Measurements from ENCODE around the gene EBF3. TPM values are rescaled to one million over a fixed set of nuclear protein-coding genes. Genes with fewer than 3 reads are reported as not detected.
"Not testable (repeated sequence)": the region's sequence is repeated elsewhere in the genome, so short reads cannot be mapped to it uniquely, and the experiment has no call there.

EBF3 gene
- total RNA-seq, 2 experiments from 2014 or later = not detected

DNA sequence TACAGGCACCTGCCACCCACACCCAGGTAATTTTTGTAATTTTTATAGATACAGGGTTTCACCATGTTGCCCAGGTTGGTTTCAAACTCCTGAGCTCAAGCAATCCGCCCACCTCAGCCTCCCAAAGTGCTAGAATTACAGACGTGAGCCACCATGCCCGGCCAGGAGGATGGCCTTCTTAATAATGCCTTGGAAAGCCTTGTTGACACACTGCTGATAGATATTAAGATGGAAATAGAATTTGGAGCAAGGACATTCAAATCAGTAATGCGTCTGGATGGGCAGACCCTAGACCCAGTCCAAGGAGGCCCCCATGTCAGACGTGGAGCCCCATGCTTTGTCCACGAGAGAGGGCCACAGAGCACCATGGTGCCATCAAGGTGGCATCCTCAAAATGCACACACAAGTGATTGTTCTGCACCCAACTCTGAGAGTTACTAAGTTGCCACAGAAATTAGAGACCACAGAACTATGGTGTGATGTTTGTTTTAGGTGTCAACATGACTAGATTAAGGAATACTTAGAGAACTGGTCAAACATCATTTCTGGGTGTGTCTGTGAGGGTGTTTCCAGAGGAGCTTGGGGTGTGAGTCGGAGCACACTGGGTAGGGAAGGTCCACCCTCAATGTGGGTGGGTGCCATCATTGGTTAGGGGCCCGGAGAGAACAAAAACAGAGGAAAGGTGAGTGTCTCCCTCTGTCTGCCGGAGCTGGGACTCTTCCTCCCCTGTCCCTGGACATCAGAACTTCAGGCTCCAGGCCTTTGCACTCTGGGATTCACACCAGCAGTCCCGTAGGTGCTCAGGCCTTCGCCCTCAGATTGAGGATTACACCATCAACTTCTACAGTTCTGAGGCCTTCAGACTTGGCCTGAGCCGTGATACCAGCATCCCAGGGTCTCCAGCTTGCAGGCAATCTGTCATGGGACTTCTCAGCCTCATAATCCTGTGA lies 34.5 kb downstream of the EBF3 start:
- Mint-ChIP-seq H3K4me3 (no peak overlapping the region), H3K4me1 (no peaks in the 10 kb centered on the region), H3K27me3 (no peaks in the 10 kb centered on the region), H3K27ac (no peak overlapping the region), H3K36me3 (no peaks in the 10 kb centered on the region), H3K9me3 (no peaks in the 10 kb centered on the region)
- DNase-seq = no peak
- ATAC-seq (ENCODE audit: low read depth) = no peak
- POLR2A ChIA-PET = no interaction called here

DNA sequence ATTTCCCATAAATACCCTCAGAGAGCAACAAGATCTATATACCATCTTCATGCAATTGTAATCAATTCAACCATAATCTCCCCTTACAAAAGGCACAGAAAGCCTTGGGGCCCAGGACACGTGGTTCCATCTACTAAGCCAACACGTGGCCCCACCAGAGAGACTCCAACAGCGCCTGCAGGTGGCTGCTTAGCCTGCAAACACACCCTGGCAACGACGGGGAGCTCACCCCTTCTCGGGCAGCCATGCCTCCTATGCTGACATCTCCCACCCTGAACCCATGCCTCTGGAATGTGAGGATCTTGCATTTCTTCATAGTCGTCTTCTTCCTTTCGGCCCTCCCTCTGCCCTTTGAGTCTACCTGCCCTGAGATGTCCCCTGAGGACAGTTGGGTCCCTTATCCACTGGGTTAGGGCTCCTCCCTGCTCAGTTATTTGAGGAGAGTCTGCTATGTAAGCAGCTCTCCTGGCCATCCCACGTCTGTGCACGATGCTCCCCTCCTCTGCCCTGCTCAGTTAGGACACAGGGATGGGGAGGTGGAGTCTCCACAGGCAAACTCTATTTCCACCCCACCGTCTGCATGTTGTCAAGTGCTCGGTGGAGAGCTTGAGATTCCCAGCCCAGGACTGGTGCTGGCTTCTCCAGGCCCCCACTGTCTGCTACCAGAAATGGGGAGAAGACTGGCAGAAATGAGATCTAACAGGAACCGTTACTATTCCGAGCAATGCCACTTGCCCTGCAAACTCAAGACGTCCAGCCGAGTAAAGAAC lies 36.5 kb downstream of the EBF3 start:
- Mint-ChIP-seq H3K9me3 (no peaks in the 10 kb centered on the region), H3K4me1 (no peaks in the 10 kb centered on the region), H3K36me3 (no peaks in the 10 kb centered on the region), H3K27me3 (no peaks in the 10 kb centered on the region), H3K27ac (no peak overlapping the region), H3K4me3 (no peak overlapping the region)
- DNase-seq (no peak), ATAC-seq (ENCODE audit: low read depth) (no peak)
- POLR2A ChIA-PET = no interaction called here

DNA sequence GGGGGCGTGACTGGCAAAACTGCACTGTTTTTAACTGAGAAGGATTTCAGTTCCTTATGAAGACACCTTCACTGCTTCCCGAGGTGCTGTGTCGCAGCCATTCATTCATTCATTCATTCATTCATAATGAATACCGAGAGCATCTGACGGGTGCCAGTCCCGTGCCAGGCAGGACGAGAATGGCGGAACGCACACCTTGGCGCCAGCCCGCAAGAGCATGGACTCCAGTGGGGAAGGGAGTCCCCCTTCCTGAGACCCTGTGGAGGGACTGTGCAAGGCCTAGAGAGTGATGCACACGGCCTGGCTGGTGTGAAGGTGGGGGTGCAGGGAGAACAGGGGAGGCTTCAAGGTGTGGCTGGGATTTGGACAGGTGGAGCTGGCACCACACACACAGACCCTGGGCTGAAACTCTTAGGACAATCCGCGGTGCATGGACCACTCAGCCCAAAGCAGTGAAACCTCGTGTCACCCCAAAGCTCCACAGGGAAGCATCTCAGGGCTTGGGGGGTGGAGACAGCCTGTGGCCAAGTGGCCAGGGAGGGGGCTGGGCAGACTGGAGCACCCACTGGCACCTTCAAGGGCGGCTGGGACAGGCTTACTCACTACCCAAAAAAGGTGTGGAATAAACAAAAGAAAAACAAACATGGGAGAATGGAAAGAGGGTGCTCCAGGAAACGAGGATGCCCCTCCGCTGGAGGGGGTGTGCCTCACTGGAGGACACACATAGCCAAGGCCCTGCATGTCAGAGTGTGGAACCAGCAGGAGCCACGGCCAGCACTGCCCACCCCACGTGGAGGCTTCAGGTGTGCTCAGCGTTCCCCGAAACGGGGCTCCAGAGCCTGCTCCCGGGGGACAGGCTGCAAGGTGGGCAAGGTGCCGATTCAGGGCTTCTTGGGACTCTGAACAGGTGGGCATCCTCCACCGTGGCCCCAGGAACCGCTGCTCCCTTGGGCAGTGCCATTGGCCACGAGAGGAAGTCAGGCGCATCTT lies 37.7 kb downstream of the EBF3 start:
- DNase-seq = no peak
- H3K4me3 Mint-ChIP-seq = no peak overlapping the region
- no peaks in the 10 kb centered on the region for H3K9me3 Mint-ChIP-seq
- no peak overlapping the region for H3K27ac Mint-ChIP-seq
- no peaks in the 10 kb centered on the region for H3K27me3 Mint-ChIP-seq
- ATAC-seq (ENCODE audit: low read depth) = no peak
- no peaks in the 10 kb centered on the region for H3K36me3 Mint-ChIP-seq
- POLR2A ChIA-PET = no interaction called here
- no peaks in the 10 kb centered on the region for H3K4me1 Mint-ChIP-seq

DNA sequence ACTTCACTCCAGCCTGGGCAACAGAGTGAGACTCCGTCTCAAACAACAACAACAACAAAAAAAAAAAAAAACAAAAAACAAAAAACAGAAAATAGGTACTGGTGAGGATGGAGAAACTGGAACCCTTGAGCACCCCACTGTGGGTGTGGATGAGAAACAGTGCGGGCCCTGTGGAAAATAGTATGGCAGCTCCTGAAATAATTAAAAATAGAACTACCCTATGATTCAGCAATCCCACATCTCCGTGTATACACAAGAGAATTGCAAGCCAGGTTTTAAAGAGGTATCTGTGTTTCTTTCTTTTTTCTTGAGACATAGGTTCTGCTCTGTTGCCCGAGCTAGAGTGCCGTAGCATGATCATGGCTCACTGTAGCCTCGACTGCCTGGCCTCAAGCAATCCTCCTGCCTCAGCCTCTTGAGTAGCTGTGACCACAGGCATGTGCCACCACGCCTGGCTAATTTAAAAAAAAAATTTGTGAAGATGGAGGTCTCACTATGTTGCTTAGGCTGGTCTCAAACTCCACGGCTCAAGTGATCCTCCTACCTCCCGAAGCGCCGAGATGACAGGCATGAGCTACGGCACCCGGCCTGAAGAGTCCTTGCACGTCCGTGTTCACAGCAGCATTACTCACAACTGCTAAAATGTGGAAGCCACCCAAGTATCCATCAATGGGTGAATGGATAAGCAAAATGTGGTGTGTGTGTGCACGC lies 39.5 kb downstream of the EBF3 start:
- POLR2A ChIA-PET = no interaction called here
- H3K4me1 Mint-ChIP-seq = no peaks in the 10 kb centered on the region
- no peak overlapping the region for H3K4me3 Mint-ChIP-seq
- no peaks in the 10 kb centered on the region for H3K9me3 Mint-ChIP-seq
- H3K36me3 Mint-ChIP-seq = no peaks in the 10 kb centered on the region
- no peaks in the 10 kb centered on the region for H3K27me3 Mint-ChIP-seq
- no peak overlapping the region for H3K27ac Mint-ChIP-seq
- DNase-seq (no peak), ATAC-seq (ENCODE audit: low read depth) (no peak)

DNA sequence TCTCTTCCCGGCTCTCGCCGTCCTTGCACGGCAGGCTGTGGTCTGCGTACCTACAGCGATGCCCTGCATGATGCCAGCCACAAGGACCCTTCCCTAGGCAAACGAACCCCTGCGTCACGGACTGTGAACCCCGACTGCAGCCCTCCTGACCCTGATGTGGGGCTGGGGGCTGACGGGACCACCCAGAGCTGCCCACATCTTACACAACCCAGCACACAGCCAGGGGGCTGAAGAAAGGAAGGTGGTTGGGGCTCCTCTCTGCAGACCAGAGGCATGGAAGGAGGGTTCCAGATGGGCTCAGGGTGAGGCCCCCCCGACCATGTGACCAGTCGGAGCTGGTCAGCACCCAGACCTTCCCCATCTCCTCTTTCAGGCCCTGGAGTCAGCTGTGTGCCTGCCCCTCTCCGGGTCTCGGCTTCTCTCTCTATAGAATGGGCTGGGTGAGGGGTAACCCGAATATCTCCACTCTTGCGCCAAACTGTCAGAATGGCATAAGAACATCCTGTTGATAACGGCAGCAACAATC lies 41.4 kb downstream of the EBF3 start:
- DNase-seq (no peak), ATAC-seq (ENCODE audit: low read depth) (no peak)
- POLR2A ChIA-PET = no interaction called here
- H3K27me3 Mint-ChIP-seq = no peaks in the 10 kb centered on the region
- H3K36me3 Mint-ChIP-seq = no peaks in the 10 kb centered on the region
- no peak overlapping the region for H3K27ac Mint-ChIP-seq
- H3K4me3 Mint-ChIP-seq = no peak overlapping the region
- H3K9me3 Mint-ChIP-seq = no peaks in the 10 kb centered on the region
- no peaks in the 10 kb centered on the region for H3K4me1 Mint-ChIP-seq

DNA sequence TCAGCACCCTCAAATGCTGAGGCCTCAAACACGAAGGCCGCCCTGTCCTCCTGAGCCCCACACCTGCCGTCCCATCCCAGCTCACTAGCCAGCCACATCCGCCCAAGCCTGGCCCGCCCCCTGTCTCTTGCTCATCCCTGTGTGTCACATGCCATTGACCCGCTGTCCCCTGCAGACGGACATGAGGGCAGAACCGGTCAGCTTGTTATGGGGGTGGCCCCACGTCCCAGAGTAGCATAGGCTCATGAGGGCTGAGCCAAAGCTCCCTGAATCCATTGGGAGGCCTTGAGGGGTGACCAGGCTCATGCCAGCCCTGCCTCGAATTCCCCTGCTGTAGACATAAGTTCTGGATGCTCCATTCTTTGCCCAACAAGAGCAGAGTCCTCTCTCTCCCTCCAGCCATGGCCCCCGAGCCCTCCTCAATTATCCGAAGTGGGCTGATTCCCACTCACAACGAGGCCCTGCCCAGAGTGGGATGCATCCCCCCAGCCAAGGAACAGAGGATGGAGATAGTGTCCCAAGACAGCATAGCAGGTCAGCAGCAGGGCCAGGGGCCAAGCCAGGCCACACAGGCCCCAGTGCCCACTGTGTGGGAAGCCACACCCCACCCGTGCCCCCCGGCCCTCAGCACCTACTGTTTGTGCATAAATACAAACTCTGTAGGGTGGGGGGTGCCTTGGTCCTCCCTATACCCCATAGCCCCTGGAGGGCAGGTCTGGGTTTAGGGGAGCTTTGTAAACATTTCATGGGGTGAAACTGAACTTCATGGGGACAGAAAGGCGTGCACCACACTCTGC lies 42.1 kb downstream of the EBF3 start:
- Mint-ChIP-seq H3K9me3 (no peaks in the 10 kb centered on the region), H3K27me3 (no peaks in the 10 kb centered on the region), H3K27ac (no peak overlapping the region), H3K4me1 (no peaks in the 10 kb centered on the region), H3K4me3 (no peak overlapping the region), H3K36me3 (no peaks in the 10 kb centered on the region)
- DNase-seq (no peak), ATAC-seq (ENCODE audit: low read depth) (no peak)
- POLR2A ChIA-PET = no interaction called here

DNA sequence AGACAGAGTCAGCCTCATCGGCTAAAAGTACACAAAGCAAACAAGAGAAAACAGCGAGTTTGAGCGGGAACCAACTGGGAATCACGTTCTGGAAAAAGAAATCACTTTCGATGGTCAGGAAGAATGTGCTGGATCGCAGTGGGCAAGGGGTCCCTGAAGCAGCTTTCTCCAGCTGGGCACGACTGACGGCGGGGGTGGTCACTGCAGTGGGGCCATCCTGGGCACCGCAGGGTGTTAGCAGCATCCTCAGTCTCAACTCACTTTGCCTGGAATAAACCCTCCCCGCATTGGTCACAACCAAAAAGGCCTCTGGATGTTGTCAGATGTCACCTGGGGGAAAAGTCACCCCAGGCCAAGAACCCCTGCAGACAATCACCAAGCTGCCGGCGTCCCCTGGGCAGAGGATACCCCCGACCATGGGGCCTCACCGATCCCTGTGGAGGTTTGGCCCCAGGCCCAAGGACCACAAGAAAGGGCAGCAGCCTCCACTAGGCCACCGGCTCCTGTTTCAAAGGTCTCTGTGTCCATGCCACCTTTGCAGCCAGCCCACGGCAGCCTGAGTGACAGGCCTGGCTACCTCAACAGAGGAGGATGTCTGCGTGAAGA lies 42.9 kb downstream of the EBF3 start:
- Mint-ChIP-seq H3K4me3 (no peak overlapping the region), H3K9me3 (no peaks in the 10 kb centered on the region), H3K27ac (no peak overlapping the region), H3K36me3 (no peaks in the 10 kb centered on the region), H3K4me1 (no peaks in the 10 kb centered on the region), H3K27me3 (no peaks in the 10 kb centered on the region)
- POLR2A ChIA-PET = no interaction called here
- DNase-seq (no peak), ATAC-seq (ENCODE audit: low read depth) (no peak)

DNA sequence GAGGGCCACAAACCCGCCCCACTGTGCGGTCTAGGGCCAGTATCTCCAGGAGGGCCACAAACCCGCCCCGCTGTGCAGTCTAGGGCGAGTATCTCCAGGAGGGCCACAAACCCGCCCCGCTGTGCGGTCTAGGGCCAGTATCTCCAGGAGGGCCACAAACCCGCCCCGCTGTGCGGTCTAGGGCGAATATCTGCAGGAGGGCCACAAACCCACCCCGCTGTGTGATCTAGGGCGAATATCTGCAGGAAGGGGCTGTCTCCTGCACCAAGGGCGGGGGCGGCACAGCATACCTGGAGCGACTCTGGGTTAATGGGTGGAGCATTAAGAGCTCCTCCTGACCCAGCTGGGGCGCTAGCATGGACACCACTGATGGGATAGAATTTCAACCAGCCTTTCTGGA lies 43.9 kb downstream of the EBF3 start:
- POLR2A ChIA-PET; DNase-seq; H3K4me1 Mint-ChIP-seq; H3K36me3 Mint-ChIP-seq; H3K27me3 Mint-ChIP-seq; ATAC-seq (ENCODE audit: low read depth); H3K27ac Mint-ChIP-seq; H3K9me3 Mint-ChIP-seq; H3K4me3 Mint-ChIP-seq: not testable (repeated sequence)

DNA sequence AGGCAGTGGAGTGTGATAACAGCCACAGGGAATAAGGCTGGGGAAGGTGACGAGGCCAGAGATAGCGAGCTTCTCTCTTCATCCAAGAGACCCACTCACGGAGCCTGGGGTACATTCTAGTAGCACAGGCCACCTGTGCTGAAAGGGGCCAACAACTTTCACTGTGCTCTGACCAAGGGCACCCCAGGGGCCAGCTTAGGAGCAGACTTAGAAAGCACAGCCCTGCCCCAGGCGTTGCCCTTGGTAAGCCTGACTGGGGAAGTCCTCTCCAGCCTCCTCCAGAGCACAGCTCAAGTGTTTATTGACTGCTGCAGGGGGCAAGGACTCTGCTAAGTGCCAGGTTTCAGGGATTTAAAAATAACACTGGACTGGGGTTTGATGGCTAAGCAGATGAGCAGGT lies 44.7 kb downstream of the EBF3 start:
- no peaks in the 10 kb centered on the region for H3K27me3 Mint-ChIP-seq
- DNase-seq (no peak), ATAC-seq (ENCODE audit: low read depth) (no peak)
- POLR2A ChIA-PET = no interaction called here
- H3K36me3 Mint-ChIP-seq = no peaks in the 10 kb centered on the region
- no peaks in the 10 kb centered on the region for H3K9me3 Mint-ChIP-seq
- no peak overlapping the region for H3K4me3 Mint-ChIP-seq
- no peaks in the 10 kb centered on the region for H3K4me1 Mint-ChIP-seq
- no peak overlapping the region for H3K27ac Mint-ChIP-seq

DNA sequence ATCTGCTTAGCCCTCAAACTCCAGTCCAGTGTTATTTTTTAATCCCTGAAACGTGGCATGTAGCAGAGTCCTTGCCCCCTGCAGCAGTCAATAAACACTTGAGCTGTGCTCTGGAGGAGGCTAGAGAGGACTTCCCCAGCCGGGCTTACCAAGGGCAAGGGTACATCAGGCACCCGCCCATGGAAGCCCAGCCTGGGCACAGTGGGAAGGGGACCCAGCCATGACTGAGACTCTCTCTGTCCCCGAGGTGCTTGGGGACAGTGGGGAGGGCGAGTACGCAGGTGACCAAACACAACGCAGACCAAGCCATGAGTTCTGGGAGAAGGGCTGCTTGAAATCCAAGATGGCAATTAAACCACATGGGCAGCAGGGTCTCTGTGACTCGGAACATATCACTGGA lies 45.2 kb downstream of the EBF3 start:
- H3K4me1 Mint-ChIP-seq = no peaks in the 10 kb centered on the region
- no peaks in the 10 kb centered on the region for H3K27me3 Mint-ChIP-seq
- POLR2A ChIA-PET = no interaction called here
- no peaks in the 10 kb centered on the region for H3K36me3 Mint-ChIP-seq
- no peaks in the 10 kb centered on the region for H3K9me3 Mint-ChIP-seq
- ATAC-seq (ENCODE audit: low read depth) (no peak), DNase-seq (no peak)
- H3K4me3 Mint-ChIP-seq = no peak overlapping the region
- no peak overlapping the region for H3K27ac Mint-ChIP-seq

DNA sequence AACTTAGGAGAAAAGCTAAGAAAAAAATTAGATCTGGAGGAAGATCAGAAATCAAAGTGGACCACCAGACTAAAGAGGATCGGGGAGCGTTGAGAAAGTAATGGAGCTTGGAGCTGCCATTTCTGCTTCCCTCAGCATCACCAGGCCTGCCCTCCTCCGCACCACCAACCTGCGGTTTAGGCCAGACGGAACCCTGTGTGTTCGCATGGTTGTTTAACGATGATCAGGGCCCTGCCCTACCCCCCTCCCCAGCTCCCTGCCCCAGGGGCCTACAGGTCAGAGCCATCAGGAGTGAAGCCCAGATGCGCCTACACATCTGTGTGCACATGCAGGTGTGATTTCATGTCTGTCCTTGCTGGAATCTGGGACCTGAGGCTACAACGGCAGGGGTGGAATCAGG lies 45.7 kb downstream of the EBF3 start:
- Mint-ChIP-seq H3K4me1 (no peaks in the 10 kb centered on the region), H3K36me3 (no peaks in the 10 kb centered on the region), H3K27me3 (no peaks in the 10 kb centered on the region), H3K9me3 (no peaks in the 10 kb centered on the region), H3K4me3 (no peak overlapping the region), H3K27ac (no peak overlapping the region)
- DNase-seq = no peak
- POLR2A ChIA-PET = no interaction called here
- no peak for ATAC-seq (ENCODE audit: low read depth)

DNA sequence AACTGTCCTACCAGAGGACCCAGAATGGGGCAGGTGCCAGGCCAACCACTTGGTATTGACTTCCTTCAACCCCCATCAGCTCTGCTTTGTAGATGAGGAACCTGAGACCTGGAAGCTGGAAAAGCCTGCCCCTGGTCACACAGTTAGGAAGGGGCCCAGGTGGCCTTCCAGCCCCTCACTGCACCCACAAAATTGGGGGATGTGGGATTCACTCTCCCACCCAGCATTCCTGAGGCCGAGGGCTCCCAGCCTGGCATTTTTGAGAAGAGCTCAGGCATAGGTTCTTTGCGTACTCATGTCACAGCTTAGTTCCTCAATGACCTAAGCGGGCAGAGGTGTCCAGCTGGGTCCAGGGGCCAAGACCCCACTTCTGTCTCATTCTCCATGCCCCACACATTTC lies 46.1 kb downstream of the EBF3 start:
- POLR2A ChIA-PET = no interaction called here
- Mint-ChIP-seq H3K36me3 (no peaks in the 10 kb centered on the region), H3K4me3 (no peak overlapping the region), H3K27ac (no peak overlapping the region), H3K9me3 (no peaks in the 10 kb centered on the region), H3K4me1 (no peaks in the 10 kb centered on the region), H3K27me3 (no peaks in the 10 kb centered on the region)
- ATAC-seq (ENCODE audit: low read depth) = no peak
- no peak for DNase-seq
